Activated B cell treated with CpG ODN at 0.5 μM for 24 hours (primary cell): Measurements from ENCODE around the gene WSCD1. TPM values are rescaled to one million over a fixed set of nuclear protein-coding genes. Genes with fewer than 3 reads are reported as not detected.

Source experiments
- ATAC-seq: fragments of 200-7000 bp; cut with Tn5 transposase; one replicate; pipeline ENCODE4 v1.10.0; 2021; ENCODE audit warnings: low read depth, mild to moderate bottlenecking, moderate library complexity
- CTCF ChIA-PET: fragments of 350-600 bp; sonication (Branson Sonifier 250); formaldehyde crosslinking; loops from one replicate; lab custom pipeline; 2021; ENCODE audit warnings: antibody characterized with exemption; lab: Charles Lee
- POLR2A ChIA-PET: fragments of 350-600 bp; sonication (Branson Sonifier 250); formaldehyde crosslinking; loops from one replicate; lab custom pipeline; 2021; ENCODE audit warnings: antibody characterized with exemption; lab: Charles Lee
- DNase-seq: peaks from one replicate; pipeline ENCODE4 v3.0.0; 2022
- H3K27ac Mint-ChIP-seq: one replicate; pipeline ENCODE4 v1.8.0; 2020; ENCODE audit warnings: mixed read lengths
- H3K27me3 Mint-ChIP-seq: one replicate; pipeline ENCODE4 v1.8.0; 2021; ENCODE audit warnings: mixed read lengths
- H3K36me3 Mint-ChIP-seq: one replicate; pipeline ENCODE4 v1.8.0; 2021; ENCODE audit warnings: low read depth, mixed read lengths
- H3K4me1 Mint-ChIP-seq: one replicate; pipeline ENCODE4 v1.8.0; 2021; ENCODE audit warnings: mixed read lengths
- H3K4me3 Mint-ChIP-seq: one replicate; pipeline ENCODE4 v1.8.0; 2020; ENCODE audit warnings: mild to moderate bottlenecking, mixed read lengths
- H3K9me3 Mint-ChIP-seq: one replicate; pipeline ENCODE4 v1.8.0; 2020; ENCODE audit warnings: mixed read lengths
- intact Hi-C: fragments of 100-400 bp; cut with micrococcal nuclease; formaldehyde crosslinking; loops from one replicate; pipeline ENCODE4 v1.15.1; 2024
- total RNA-seq: library from RNA; stranded (reverse); gene quantifications from 2 replicates; pipeline ENCODE4 v1.2.3, GENCODE V29; 2022
- TF ChIP-seq, protein P1 (sequence below): fragments of 200-600 bp; IDR thresholded peaks from one replicate; pipeline ENCODE4 v1.8.0; 2022; ENCODE audit warnings: antibody characterized with exemption, mild to moderate bottlenecking

WSCD1 gene
- total RNA-seq, 1 donor from 2014 or later, result not detected

DNA sequence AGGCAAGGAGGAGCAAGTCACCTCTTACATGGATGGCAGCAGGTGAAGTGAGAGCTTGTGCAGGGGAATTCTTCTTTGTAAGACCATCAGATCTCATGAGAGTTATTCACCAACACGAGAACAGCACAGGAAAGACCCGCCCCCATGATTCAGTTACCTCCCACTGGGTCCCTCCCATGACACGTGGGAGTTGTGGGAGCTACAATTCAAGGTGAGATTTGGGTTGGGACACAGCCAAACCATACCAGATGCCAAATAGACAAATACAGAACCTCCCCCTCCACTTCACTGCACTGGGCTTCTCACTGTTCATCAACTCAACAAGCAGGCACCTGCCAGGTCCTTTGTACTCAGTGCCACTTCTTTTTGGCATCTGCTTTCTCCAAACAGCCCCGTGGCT lies 100.2 kb downstream of the WSCD1 start:
- Mint-ChIP-seq H3K4me1 (no peaks in the 10 kb centered on the region), H3K36me3 (no peaks in the 10 kb centered on the region), H3K9me3 (no peaks in the 10 kb centered on the region), H3K27me3 (peaks cover 5% of the 10 kb centered on the region), H3K27ac (no peak overlapping the region), H3K4me3 (no peak overlapping the region)
- intact Hi-C loops, result no loop called here
- POLR2A ChIA-PET, result no interaction called here
- CTCF ChIA-PET, result no interaction called here
- ATAC-seq (no peak), DNase-seq (no peak)
- TF ChIP-seq, protein P1, sequence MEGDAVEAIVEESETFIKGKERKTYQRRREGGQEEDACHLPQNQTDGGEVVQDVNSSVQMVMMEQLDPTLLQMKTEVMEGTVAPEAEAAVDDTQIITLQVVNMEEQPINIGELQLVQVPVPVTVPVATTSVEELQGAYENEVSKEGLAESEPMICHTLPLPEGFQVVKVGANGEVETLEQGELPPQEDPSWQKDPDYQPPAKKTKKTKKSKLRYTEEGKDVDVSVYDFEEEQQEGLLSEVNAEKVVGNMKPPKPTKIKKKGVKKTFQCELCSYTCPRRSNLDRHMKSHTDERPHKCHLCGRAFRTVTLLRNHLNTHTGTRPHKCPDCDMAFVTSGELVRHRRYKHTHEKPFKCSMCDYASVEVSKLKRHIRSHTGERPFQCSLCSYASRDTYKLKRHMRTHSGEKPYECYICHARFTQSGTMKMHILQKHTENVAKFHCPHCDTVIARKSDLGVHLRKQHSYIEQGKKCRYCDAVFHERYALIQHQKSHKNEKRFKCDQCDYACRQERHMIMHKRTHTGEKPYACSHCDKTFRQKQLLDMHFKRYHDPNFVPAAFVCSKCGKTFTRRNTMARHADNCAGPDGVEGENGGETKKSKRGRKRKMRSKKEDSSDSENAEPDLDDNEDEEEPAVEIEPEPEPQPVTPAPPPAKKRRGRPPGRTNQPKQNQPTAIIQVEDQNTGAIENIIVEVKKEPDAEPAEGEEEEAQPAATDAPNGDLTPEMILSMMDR, result no peak

DNA sequence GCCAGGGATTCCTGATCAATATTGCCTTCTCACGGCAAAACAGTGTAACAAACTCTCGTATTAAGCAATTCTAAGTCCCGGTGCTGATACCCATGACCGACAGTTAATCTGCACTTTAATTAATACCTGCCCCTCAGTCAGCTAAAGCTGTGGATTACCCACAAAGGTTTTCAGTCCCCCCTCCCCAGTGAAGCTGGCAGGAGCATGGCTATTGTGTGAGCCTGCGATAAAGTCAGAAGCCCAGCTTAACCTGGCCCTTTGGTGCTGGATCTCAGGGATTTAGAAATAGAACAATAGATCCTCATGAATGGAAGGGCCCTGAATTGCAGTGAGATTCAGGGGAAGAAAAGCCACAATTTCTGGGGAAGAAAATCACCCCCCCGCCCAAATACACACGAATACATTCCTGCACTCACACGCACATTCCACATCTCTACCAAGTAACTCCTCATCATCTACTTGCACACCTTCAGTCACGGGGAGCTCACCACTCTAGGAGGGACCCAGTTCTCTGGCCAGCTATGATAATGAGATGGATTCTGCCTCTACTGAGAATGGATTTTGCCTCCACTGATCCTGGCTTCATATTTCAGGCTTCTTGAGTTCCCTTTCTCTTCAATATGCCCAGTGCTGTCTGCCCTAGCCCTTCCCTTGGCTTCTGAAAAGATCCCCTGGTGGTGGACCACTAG lies 102.6 kb downstream of the WSCD1 start:
- Mint-ChIP-seq H3K4me3 (no peak overlapping the region), H3K27ac (no peak overlapping the region), H3K36me3 (no peaks in the 10 kb centered on the region), H3K9me3 (no peaks in the 10 kb centered on the region), H3K27me3 (peaks cover 4% of the 10 kb centered on the region), H3K4me1 (no peaks in the 10 kb centered on the region)
- intact Hi-C loops, result no loop called here
- no peak for DNase-seq
- CTCF ChIA-PET, result no interaction called here
- TF ChIP-seq, protein P1, result no peak
- no peak for ATAC-seq
- POLR2A ChIA-PET, result no interaction called here

DNA sequence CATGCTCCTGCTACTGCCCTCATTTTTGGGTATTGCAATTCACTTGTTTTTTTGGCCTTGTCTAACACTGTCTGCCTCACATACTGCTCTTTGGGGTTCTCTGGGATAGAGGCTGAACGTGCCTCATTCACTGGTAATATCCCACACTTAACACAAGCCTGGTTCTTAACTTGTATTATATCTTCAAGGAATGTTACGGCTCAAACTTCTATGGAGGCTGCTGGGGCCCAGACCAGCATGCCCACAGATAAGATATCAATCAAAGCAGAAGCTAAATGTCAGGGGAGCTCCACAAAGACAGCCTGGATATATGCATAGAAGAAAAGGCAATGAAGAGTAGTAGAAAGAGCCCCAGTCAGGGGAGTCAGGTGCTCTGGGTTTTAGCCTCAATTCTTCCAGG lies 103.5 kb downstream of the WSCD1 start:
- ATAC-seq (no peak), DNase-seq (no peak)
- intact Hi-C loops, result no loop called here
- ChIA-PET CTCF (no interaction called here), POLR2A (no interaction called here)
- Mint-ChIP-seq H3K9me3 (no peaks in the 10 kb centered on the region), H3K27me3 (peaks cover 4% of the 10 kb centered on the region), H3K36me3 (no peaks in the 10 kb centered on the region), H3K4me1 (no peaks in the 10 kb centered on the region), H3K27ac (no peak overlapping the region), H3K4me3 (no peak overlapping the region)
- TF ChIP-seq, protein P1, result no peak
